Esophagus (tissue), 2 donors: ENCODE measurements around the gene DNAAF6. TPM values are rescaled to one million over a fixed set of nuclear protein-coding genes. Genes with fewer than 3 reads are reported as not detected.

Experiments used
- H3K27ac ChIP-seq, 2 donors: one replicate each; pipeline ENCODE4 v1.5.1; 2013; ENCODE audit warnings: low read depth in 2 of 2, mild to moderate bottlenecking in 2 of 2, inconsistent platforms in 1 of 2, low read length in 1 of 2, moderate library complexity in 1 of 2
- H3K27me3 ChIP-seq, 2 donors: one replicate each; pipeline ENCODE4 v1.6.1; 2013; ENCODE audit warnings: low read length in 2 of 2, control low read depth in 1 of 2, mild to moderate bottlenecking in 1 of 2; ENCODE audit not compliant: insufficient read depth in 2 of 2, control insufficient read depth in 1 of 2
- H3K36me3 ChIP-seq, 2 donors: one replicate each; pipeline ENCODE4 v1.6.1; 2013; ENCODE audit warnings: low read length in 1 of 2; ENCODE audit not compliant: control insufficient read depth in 2 of 2, insufficient read depth in 2 of 2
- H3K4me1 ChIP-seq, 2 donors: one replicate each; pipeline ENCODE4 v1.6.1; 2013; ENCODE audit warnings: low read length in 1 of 2; ENCODE audit not compliant: control insufficient read depth in 2 of 2, insufficient read depth in 2 of 2
- H3K4me3 ChIP-seq, 2 donors: one replicate each; pipeline ENCODE4 v1.5.1; 2013; ENCODE audit warnings: low read length in 2 of 2, mild to moderate bottlenecking in 2 of 2, low read depth in 1 of 2, moderate library complexity in 1 of 2
- H3K9me3 ChIP-seq, 2 donors: one replicate each; pipeline ENCODE4 v1.6.1; 2013; ENCODE audit warnings: mild to moderate bottlenecking in 2 of 2, low read depth in 1 of 2, low read length in 1 of 2, moderate library complexity in 1 of 2; ENCODE audit not compliant: control insufficient read depth in 2 of 2, insufficient read depth in 1 of 2
- WGBS, 2 donors: extraction: QIAGEN DNeasy Blood & Tissue Kit; methylation state at CpG; one replicate each; pipeline ENCODE4 v1.1.7; 2013; 5-methylcytosine and 5-hydroxymethylcytosine counted together
- polyA plus RNA-seq, 2 donors: library from polyadenylated mRNA; stranded (reverse); fragments of 200-250 nt; gene quantifications; one replicate each; pipeline ENCODE4 v1.2.3, GENCODE V29; 2013
- donor health status: healthy with polysubstance abuse.
- donor health status: Bipolar disorder and iron deficiency.

Gene DNAAF6
- polyA plus RNA-seq, 2 donors = not detected

DNA sequence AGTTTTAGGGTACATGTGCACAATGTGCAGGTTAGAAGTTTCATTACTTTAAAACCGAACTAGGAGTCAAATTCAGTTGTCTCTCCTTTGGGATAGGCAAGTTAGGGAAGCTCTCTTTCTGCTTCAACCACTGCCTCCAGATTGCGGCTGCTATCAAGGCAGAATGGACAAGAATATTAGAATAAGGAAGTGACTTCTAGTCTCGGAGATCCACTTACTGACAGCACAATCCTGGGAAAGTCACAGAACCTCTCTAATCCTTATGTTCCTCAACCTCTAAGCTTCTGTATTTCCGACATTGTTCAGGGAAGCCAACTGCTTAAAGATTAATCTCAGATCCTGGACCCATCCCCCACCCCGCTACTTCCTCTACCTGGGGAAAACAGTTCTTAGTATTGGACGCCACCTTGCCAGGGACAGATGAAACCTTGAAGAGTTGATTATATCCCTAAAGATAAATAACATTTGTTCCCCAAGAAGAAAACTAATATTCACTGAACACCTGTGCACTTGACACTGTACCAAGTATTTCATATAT is 2.3 kb upstream of the DNAAF6 start:
- H3K4me3 ChIP-seq = no peak overlapping the region
- H3K27ac ChIP-seq = no peak overlapping the region

GRCh38 chrX:107206697-107207065 is 270 bp downstream of the DNAAF6 start:
- WGBS, 2 donors = 52 to 61% methylated on average over 9 of the region's 9 CpGs
- Histone ChIP-seq H3K27ac (no peak overlapping the region), H3K9me3 (peaks cover 0 to 6% of the 10 kb centered on the region in 2 donors), H3K4me1 (no peaks in the 10 kb centered on the region), H3K27me3 (peaks cover 0 to 3% of the 10 kb centered on the region in 2 donors), H3K36me3 (no peaks in the 10 kb centered on the region), H3K4me3 (peak overlapping the region in 1 of 2 donors; percentile 52)

More for the DNA sequence above, 2.3 kb upstream of the DNAAF6 start:
- Histone ChIP-seq H3K4me1 (no peaks in the 10 kb centered on the region), H3K9me3 (peaks cover 0 to 6% of the 10 kb centered on the region in 2 donors), H3K36me3 (no peaks in the 10 kb centered on the region), H3K27me3 (peaks cover 0 to 3% of the 10 kb centered on the region in 2 donors)
- WGBS, 2 donors = 84 to 86% methylated on average over 6 of the region's 6 CpGs

- H3K4me1 ChIP-seq = no peaks in the 10 kb centered on the region
- peaks cover 0 to 6% of the 10 kb centered on the region in 2 donors for H3K9me3 ChIP-seq
- no peaks in the 10 kb centered on the region for H3K36me3 ChIP-seq
- WGBS, 2 donors = 84 to 92% methylated on average over 7 of the region's 7 CpGs
- peaks cover 0 to 3% of the 10 kb centered on the region in 2 donors for H3K27me3 ChIP-seq
- H3K4me3 ChIP-seq = no peak overlapping the region
- no peak overlapping the region for H3K27ac ChIP-seq
These were observed 678 bp downstream of the DNAAF6 start for GRCh38 chrX:107207089-107207488.

GRCh38 chrX:107207943-107208342 is 1.5 kb downstream of the DNAAF6 start:
- Histone ChIP-seq H3K36me3 (no peaks in the 10 kb centered on the region), H3K4me1 (no peaks in the 10 kb centered on the region), H3K9me3 (peaks cover 0 to 6% of the 10 kb centered on the region in 2 donors), H3K27me3 (peaks cover 0 to 3% of the 10 kb centered on the region in 2 donors), H3K27ac (no peak overlapping the region), H3K4me3 (no peak overlapping the region)
- 94 to 95% methylated on average over 9 of the region's 9 CpGs for WGBS, 2 donors

GRCh38 chrX:107213477-107213876 is 7.1 kb downstream of the DNAAF6 start:
- Histone ChIP-seq H3K9me3 (no peaks in the 10 kb centered on the region), H3K27ac (no peak overlapping the region), H3K36me3 (no peaks in the 10 kb centered on the region), H3K4me1 (no peaks in the 10 kb centered on the region), H3K27me3 (peaks cover 0 to 3% of the 10 kb centered on the region in 2 donors), H3K4me3 (no peak overlapping the region)
- 86 to 97% methylated on average over 1 of the region's 1 CpG for WGBS, 2 donors

DNA sequence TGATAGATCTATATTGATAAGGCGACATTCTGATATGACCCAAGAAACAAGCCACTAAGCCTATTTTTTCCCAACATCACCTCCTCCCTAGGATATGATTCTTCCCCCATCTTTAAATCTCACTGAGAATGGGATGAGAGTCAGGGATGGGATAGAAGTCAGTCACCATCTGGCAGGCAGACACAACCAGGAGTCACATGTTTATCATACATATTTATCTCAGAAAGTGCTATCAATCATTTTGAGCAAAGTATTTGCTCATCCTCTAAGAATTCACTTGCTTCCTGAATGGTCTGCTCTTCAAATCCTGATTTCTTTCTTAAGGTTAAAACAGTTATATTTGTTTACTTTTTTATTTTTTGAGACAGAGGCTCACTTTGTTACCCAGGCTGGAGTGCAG is 20.3 kb downstream of the DNAAF6 start:
- Histone ChIP-seq H3K27ac (no peak overlapping the region), H3K27me3 (no peaks in the 10 kb centered on the region), H3K9me3 (no peaks in the 10 kb centered on the region), H3K4me1 (no peaks in the 10 kb centered on the region), H3K4me3 (no peak overlapping the region), H3K36me3 (no peaks in the 10 kb centered on the region)
- WGBS, 2 donors = 72 to 94% methylated on average over 1 of the region's 1 CpG

- Histone ChIP-seq H3K4me1 (no peaks in the 10 kb centered on the region), H3K27ac (no peak overlapping the region), H3K4me3 (no peak overlapping the region), H3K27me3 (no peaks in the 10 kb centered on the region), H3K9me3 (no peaks in the 10 kb centered on the region), H3K36me3 (no peaks in the 10 kb centered on the region)
- WGBS, 2 donors = 84 to 95% methylated on average over 2 of the region's 2 CpGs
These were observed 21.5 kb downstream of the DNAAF6 start for GRCh38 chrX:107227780-107228485.

DNA sequence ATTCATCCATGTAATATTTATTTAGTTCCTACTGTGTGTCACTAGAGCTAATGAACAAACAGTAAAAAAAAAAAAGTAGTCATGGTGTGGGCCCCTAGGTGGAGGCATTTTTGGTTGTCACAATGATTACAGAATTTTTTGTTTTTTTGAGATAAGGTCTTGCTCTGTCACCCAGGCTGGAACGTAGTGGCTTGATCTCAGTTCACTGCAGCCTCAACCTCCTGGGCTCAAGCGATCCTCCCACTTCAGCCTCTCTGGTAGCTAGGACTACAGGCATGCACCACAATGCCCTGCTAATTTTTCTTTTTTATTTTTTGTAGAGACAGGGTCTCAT is 22.0 kb downstream of the DNAAF6 start:
- Histone ChIP-seq H3K27ac (no peak overlapping the region), H3K4me1 (no peaks in the 10 kb centered on the region), H3K9me3 (no peaks in the 10 kb centered on the region), H3K4me3 (no peak overlapping the region), H3K27me3 (peaks cover 0 to under 1% of the 10 kb centered on the region in 2 donors), H3K36me3 (no peaks in the 10 kb centered on the region)
- WGBS, 2 donors = 85 to 88% methylated on average over 2 of the region's 2 CpGs

DNA sequence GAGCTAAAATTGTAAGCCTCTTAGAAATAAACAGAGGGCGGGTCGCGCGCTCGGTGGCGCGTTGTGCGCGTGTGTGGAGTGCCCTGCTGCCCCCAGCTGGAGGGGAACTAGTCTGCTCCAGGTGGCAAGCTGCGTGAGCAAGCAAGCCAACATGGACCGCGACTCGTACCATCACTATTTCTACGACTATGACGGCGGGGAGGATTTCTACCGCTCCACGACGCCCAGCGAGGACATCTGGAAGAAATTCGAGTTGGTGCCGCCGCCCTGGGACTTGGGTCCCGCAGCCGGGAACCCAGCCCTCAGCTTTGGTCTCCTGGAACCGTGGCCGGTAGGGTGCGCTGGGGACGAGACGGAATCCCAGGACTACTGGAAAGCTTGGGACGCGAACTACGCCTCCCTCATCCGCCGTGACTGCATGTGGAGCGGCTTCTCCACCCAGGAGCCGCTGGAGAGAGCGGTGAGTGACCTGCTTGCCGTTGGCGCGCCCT is 66.1 kb downstream of the DNAAF6 start:
- Histone ChIP-seq H3K27me3 (peaks cover 0 to 5% of the 10 kb centered on the region in 2 donors), H3K27ac (no peak overlapping the region), H3K9me3 (no peaks in the 10 kb centered on the region), H3K36me3 (no peaks in the 10 kb centered on the region), H3K4me3 (no peak overlapping the region), H3K4me1 (no peaks in the 10 kb centered on the region)
- WGBS, 2 donors = 12 to 21% methylated on average over 41 of the region's 41 CpGs

GRCh38 chrX:107273795-107274194 is 67.4 kb downstream of the DNAAF6 start:
- H3K9me3 ChIP-seq = no peaks in the 10 kb centered on the region
- no peaks in the 10 kb centered on the region for H3K4me1 ChIP-seq
- no peaks in the 10 kb centered on the region for H3K36me3 ChIP-seq
- H3K4me3 ChIP-seq = no peak overlapping the region
- peaks cover 0 to 5% of the 10 kb centered on the region in 2 donors for H3K27me3 ChIP-seq
- WGBS, 2 donors = 71 to 76% methylated on average over 3 of the region's 3 CpGs
- H3K27ac ChIP-seq = no peak overlapping the region
